Measurements from ENCODE around the gene EIF2B5. TPM values are rescaled to one million over a fixed set of nuclear protein-coding genes. Genes with fewer than 3 reads are reported as not detected.

Gene EIF2B5
- total and polyA plus RNA-seq, 5 experiments from 2014 or later: 45.8 to 93.5 (median 66.6) TPM

- Mint-ChIP-seq H3K4me3 (peak overlapping the region; percentile 94 to 99 (median 97)), H3K4me1 (peaks cover 22 to 54% (median 37%) of the 10 kb centered on the region in 4 donors)
- POLR2A ChIA-PET: interaction anchor here (1.0 to 3.5 kb wide), 3 partner anchors 13 to 52 kb away, joined by 3 to 29 read pairs (median 4); partner anchors contain the start of gene EIF2B5
Observed at GRCh38 chr3:184186902-184187207, 51.7 kb downstream of the EIF2B5 start.

GRCh38 chr3:184188080-184188479 is 52.9 kb downstream of the EIF2B5 start:
- peaks cover 22 to 54% (median 37%) of the 10 kb centered on the region in 4 donors for H3K4me1 Mint-ChIP-seq
- POLR2A ChIA-PET: interaction anchor here (1.3 kb wide), 1 partner anchor 53 kb away, joined by 4 read pairs; the partner anchor contains the start of gene EIF2B5
- peak overlapping the region in 9 of 10 donors; percentile 11 to 99 (median 68) for H3K4me3 Mint-ChIP-seq
- peaks cover 0 to 67% (median 3%) of the 10 kb centered on the region in 3 donors for H3K36me3 Mint-ChIP-seq
- no peaks in the 10 kb centered on the region for H3K9me3 Mint-ChIP-seq
- no peak for ATAC-seq
- H3K27me3 Mint-ChIP-seq: no peaks in the 10 kb centered on the region
- H3K27ac Mint-ChIP-seq: peak overlapping the region in 3 of 10 donors; percentile 28 to 44 (median 41)
- DNase-seq: no peak

More at GRCh38 chr3:184186902-184187207, 51.7 kb downstream of the EIF2B5 start:
- DNase-seq: no peak
- no peaks in the 10 kb centered on the region for H3K27me3 Mint-ChIP-seq
- peak overlapping the region in 9 of 10 donors; percentile 53 to 99 (median 98) for H3K27ac Mint-ChIP-seq
- ATAC-seq: no peak
- H3K9me3 Mint-ChIP-seq: no peaks in the 10 kb centered on the region
- peaks cover 0 to 65% (median 11%) of the 10 kb centered on the region in 3 donors for H3K36me3 Mint-ChIP-seq

DNA sequence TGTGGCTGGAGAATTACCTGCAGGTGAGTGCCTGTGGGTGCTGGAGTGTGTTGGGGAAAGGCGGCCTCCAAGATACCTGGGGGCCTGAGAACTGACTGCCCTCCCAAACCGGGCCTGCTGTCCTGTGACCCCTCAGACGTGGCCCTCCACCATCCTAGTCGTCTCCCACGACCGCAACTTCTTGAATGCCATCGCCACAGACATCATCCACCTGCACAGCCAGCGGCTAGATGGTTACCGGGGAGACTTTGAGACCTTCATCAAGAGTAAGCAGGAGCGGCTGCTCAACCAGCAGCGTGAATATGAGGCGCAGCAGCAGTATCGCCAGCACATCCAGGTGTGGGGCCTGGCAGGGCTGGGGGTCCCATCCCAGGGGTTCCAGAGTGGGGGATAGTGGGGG is 54.3 kb downstream of the EIF2B5 start:
- POLR2A ChIA-PET: interaction anchor here (1.3 kb wide), 1 partner anchor 54 kb away, joined by 4 read pairs; the partner anchor contains the start of gene EIF2B5
- Mint-ChIP-seq H3K4me3 (no peak overlapping the region), H3K27me3 (no peaks in the 10 kb centered on the region), H3K4me1 (peaks cover 22 to 52% (median 37%) of the 10 kb centered on the region in 4 donors), H3K27ac (peak overlapping the region in 1 of 10 donors; percentile 41), H3K9me3 (no peaks in the 10 kb centered on the region), H3K36me3 (peaks cover 0 to 69% (median 3%) of the 10 kb centered on the region in 3 donors)
- DNase-seq: no peak
- ATAC-seq: no peak

- Mint-ChIP-seq H3K36me3 (peaks cover 0 to 75% (median 3%) of the 10 kb centered on the region in 3 donors), H3K4me1 (peaks cover 8 to 26% (median 11%) of the 10 kb centered on the region in 4 donors), H3K27ac (peak overlapping the region in 1 of 10 donors; percentile 69), H3K9me3 (no peaks in the 10 kb centered on the region), H3K27me3 (no peaks in the 10 kb centered on the region), H3K4me3 (no peak overlapping the region)
- DNase-seq: no peak
- ATAC-seq: no peak
- POLR2A ChIA-PET: no interaction called here
Observed at GRCh38 chr3:184192889-184193288, 57.7 kb downstream of the EIF2B5 start.

- H3K27ac Mint-ChIP-seq: peak overlapping the region in 2 of 10 donors; percentile 45 to 59
- peaks cover 0 to 14% (median 2%) of the 10 kb centered on the region in 4 donors for H3K4me1 Mint-ChIP-seq
- no peak for DNase-seq
- no peaks in the 10 kb centered on the region for H3K9me3 Mint-ChIP-seq
- no peaks in the 10 kb centered on the region for H3K27me3 Mint-ChIP-seq
- no peak overlapping the region for H3K4me3 Mint-ChIP-seq
- H3K36me3 Mint-ChIP-seq: peaks cover 0 to 67% (median 3%) of the 10 kb centered on the region in 3 donors
- POLR2A ChIA-PET: interaction anchor here (0.7 to 1.3 kb wide), 2 partner anchors 8 to 15 kb away, joined by 3 read pairs; partner anchors contain the start of gene ABCF3
- ATAC-seq: no peak
Observed at GRCh38 chr3:184193991-184194539, 58.9 kb downstream of the EIF2B5 start.

Other genes with a start within 250 kb of the EIF2B5 start
- gene ABCC5, start 117.5 kb upstream of the EIF2B5 start, total RNA-seq: 10 to 100 TPM; 38.7 to 43.7 TPM
- 10 to 100 TPM; 10.9 to 12.8 (median 12.1) TPM for gene ABCC5, start 117.5 kb upstream of the EIF2B5 start, polyA plus RNA-seq
- not detected for gene HTR3D, start 103.6 kb upstream of the EIF2B5 start, total RNA-seq
- not detected for gene HTR3D, start 103.6 kb upstream of the EIF2B5 start, polyA plus RNA-seq
- not detected for gene HTR3C, start 82.3 kb upstream of the EIF2B5 start, total RNA-seq
- gene HTR3C, start 82.3 kb upstream of the EIF2B5 start, polyA plus RNA-seq: not detected
- not detected for gene HTR3E, start 38.3 kb upstream of the EIF2B5 start, total RNA-seq
- not detected for gene HTR3E, start 38.3 kb upstream of the EIF2B5 start, polyA plus RNA-seq
- gene DVL3, start 20.0 kb downstream of the EIF2B5 start, total RNA-seq: 10 to 100 TPM; 44.2 to 50.4 TPM
- gene DVL3, start 20.0 kb downstream of the EIF2B5 start, polyA plus RNA-seq: 10 to 100 TPM in 1 of 3 donors, 1 to 10 TPM in 2; 3.0 to 10.8 (median 9.1) TPM
- gene AP2M1, start 39.5 kb downstream of the EIF2B5 start, total RNA-seq: 100 to 1,000 TPM; 181 to 193 TPM
- 100 to 1,000 TPM; 210 to 271 (median 234) TPM for gene AP2M1, start 39.5 kb downstream of the EIF2B5 start, polyA plus RNA-seq
- 100 to 1,000 TPM; 126 to 128 TPM for gene ABCF3, start 50.8 kb downstream of the EIF2B5 start, total RNA-seq
- 10 to 100 TPM; 35.2 to 56.3 (median 37.6) TPM for gene ABCF3, start 50.8 kb downstream of the EIF2B5 start, polyA plus RNA-seq
- gene VWA5B2, start 94.2 kb downstream of the EIF2B5 start, total RNA-seq: under 1 TPM in 1 of 2 experiments, not detected in 1; 0.41 TPM
- gene VWA5B2, start 94.2 kb downstream of the EIF2B5 start, polyA plus RNA-seq: under 1 TPM in 2 of 3 donors, not detected in 1; 0.12 to 0.23 TPM
- 10 to 100 TPM; 37.7 to 45.3 TPM for gene ALG3, start 113.6 kb downstream of the EIF2B5 start, total RNA-seq
- 10 to 100 TPM; 47.6 to 68.6 (median 49.8) TPM for gene ALG3, start 113.6 kb downstream of the EIF2B5 start, polyA plus RNA-seq
- gene EEF1AKMT4, start 114.3 kb downstream of the EIF2B5 start, total RNA-seq: 1 to 10 TPM; 1.4 to 1.8 TPM
- gene EEF1AKMT4, start 114.3 kb downstream of the EIF2B5 start, polyA plus RNA-seq: 1 to 10 TPM; 3.4 to 4.0 (median 3.5) TPM
- not detected for gene CAMK2N2, start 126.2 kb downstream of the EIF2B5 start, total RNA-seq
- not detected for gene CAMK2N2, start 126.2 kb downstream of the EIF2B5 start, polyA plus RNA-seq
- gene ECE2, start 140.7 kb downstream of the EIF2B5 start, total RNA-seq: not detected
- not detected for gene ECE2, start 140.7 kb downstream of the EIF2B5 start, polyA plus RNA-seq
- 100 to 1,000 TPM; 135 to 150 TPM for gene PSMD2, start 163.9 kb downstream of the EIF2B5 start, total RNA-seq
- 100 to 1,000 TPM; 167 to 183 (median 178) TPM for gene PSMD2, start 163.9 kb downstream of the EIF2B5 start, polyA plus RNA-seq
- gene EIF4G1, start 179.2 kb downstream of the EIF2B5 start, total RNA-seq: 100 to 1,000 TPM; 220 to 229 TPM
- gene EIF4G1, start 179.2 kb downstream of the EIF2B5 start, polyA plus RNA-seq: 10 to 100 TPM; 13.6 to 44.6 (median 21.1) TPM
- 1 to 10 TPM; 7.7 to 9.0 TPM for gene FAM131A, start 202.2 kb downstream of the EIF2B5 start, total RNA-seq
- 1 to 10 TPM in 2 of 3 donors, under 1 TPM in 1; 0.98 to 1.8 (median 1.0) TPM for gene FAM131A, start 202.2 kb downstream of the EIF2B5 start, polyA plus RNA-seq
- gene CLCN2, start 226.2 kb downstream of the EIF2B5 start, total RNA-seq: 1 to 10 TPM; 5.2 to 6.3 TPM
- gene CLCN2, start 226.2 kb downstream of the EIF2B5 start, polyA plus RNA-seq: 1 to 10 TPM in 1 of 3 donors, under 1 TPM in 2; 0.12 to 1.1 (median 0.28) TPM
- 10 to 100 TPM; 58.2 to 60.9 TPM for gene POLR2H, start 226.4 kb downstream of the EIF2B5 start, total RNA-seq
- gene POLR2H, start 226.4 kb downstream of the EIF2B5 start, polyA plus RNA-seq: 10 to 100 TPM; 58.0 to 81.6 (median 68.0) TPM
- gene THPO, start 242.8 kb downstream of the EIF2B5 start, total RNA-seq: not detected
- gene THPO, start 242.8 kb downstream of the EIF2B5 start, polyA plus RNA-seq: not detected
- gene CHRD, start 244.7 kb downstream of the EIF2B5 start, total RNA-seq: not detected
- gene CHRD, start 244.7 kb downstream of the EIF2B5 start, polyA plus RNA-seq: not detected

Measured in naive thymus-derived CD8-positive, alpha-beta T cell (primary cell).